HG03439 (cell line): ENCODE results near the gene FAM227A.

Experiments used
- ATAC-seq: cut with Tn5 transposase; IDR thresholded peaks from one replicate; pipeline ENCODE4 v1.9.1; 2021; ENCODE audit warnings: mild to moderate bottlenecking, moderate library complexity; ENCODE audit not compliant: unreplicated experiment

Gene FAM227A

GRCh38 chr22:38549101-38549894 lies 106.9 kb downstream of the FAM227A start:
- ATAC-seq, result no peak

- no peak for ATAC-seq
These were observed 115.5 kb downstream of the FAM227A start for GRCh38 chr22:38540701-38541100.

GRCh38 chr22:38531251-38531938 lies 124.8 kb downstream of the FAM227A start:
- ATAC-seq, result no peak
